Stromal cell of bone marrow (primary cell): ENCODE data around the gene SCD5.

Source experiments
- DNase-seq: peaks from one replicate; pipeline ENCODE4 v3.0.0-alpha.2; 2012; ENCODE audit warnings: low read depth

The SCD5 gene

DNA sequence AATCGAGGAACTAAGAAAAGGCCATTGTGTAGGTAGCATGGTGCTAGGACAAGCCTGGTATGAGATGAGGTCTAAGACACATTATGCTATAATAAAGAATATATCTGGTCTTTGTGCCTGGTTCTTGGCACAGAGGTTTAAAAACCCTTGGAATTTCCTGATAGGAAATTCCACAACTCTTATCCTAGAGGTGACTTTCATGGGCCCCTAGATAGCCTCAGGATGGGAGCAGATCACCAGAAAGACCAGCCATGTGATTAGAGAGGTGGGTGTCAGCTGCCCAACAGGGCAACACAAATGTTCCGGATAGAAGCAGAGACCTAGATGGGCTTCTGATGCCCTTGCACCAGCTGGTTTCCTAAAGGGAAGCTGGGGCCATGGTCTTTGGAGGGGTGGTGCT lies 107.2 kb downstream of the SCD5 start:
- DNase-seq = no peak

- no peak for DNase-seq
Observed at GRCh38 chr4:82688091-82688795, 110.4 kb downstream of the SCD5 start.

GRCh38 chr4:82687531-82687930 lies 111.1 kb downstream of the SCD5 start:
- no peak for DNase-seq

- no peak for DNase-seq
Observed at GRCh38 chr4:82681754-82682153, 116.8 kb downstream of the SCD5 start.

GRCh38 chr4:82680834-82681233 lies 117.8 kb downstream of the SCD5 start:
- no peak for DNase-seq

DNA sequence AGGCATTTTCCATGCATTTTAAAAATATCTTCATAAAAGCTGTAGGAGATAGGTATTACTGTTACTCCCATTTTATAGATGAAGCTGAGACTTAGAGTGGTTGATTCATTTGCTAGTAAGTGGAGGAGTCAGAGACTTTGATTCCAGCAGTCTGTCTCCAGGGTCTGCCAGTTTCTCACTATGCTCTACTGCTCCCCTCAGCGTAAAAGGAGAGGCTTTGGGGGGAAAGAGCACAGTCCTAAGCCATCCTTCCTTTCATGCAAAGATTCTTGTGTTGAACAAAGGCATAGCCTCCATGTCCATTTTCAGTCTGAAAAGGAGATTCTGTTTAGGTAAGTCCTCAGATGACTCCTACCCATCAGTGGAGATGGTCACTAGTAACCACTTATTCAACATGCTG lies 119.1 kb downstream of the SCD5 start:
- no peak for DNase-seq

DNA sequence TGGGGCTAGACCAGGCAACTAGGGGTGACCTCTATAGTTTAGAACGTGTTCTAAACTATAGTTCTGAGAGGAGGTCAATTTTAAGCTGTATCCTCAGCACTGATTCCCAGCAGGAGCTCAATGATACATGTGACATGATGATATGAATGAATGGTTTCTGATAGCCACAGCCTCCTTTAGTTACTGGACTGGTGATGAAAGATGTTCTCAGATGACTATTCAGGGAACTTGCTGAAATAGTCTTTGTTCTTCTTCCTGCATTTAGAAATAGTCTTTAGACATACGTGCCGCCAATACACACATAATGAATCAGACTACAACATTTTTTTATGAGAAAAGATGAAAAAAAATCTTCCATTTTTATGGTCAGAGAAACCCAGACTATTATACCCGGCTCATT lies 120.5 kb downstream of the SCD5 start:
- DNase-seq = no peak

GRCh38 chr4:82677327-82677726 lies 121.3 kb downstream of the SCD5 start:
- no peak for DNase-seq

DNA sequence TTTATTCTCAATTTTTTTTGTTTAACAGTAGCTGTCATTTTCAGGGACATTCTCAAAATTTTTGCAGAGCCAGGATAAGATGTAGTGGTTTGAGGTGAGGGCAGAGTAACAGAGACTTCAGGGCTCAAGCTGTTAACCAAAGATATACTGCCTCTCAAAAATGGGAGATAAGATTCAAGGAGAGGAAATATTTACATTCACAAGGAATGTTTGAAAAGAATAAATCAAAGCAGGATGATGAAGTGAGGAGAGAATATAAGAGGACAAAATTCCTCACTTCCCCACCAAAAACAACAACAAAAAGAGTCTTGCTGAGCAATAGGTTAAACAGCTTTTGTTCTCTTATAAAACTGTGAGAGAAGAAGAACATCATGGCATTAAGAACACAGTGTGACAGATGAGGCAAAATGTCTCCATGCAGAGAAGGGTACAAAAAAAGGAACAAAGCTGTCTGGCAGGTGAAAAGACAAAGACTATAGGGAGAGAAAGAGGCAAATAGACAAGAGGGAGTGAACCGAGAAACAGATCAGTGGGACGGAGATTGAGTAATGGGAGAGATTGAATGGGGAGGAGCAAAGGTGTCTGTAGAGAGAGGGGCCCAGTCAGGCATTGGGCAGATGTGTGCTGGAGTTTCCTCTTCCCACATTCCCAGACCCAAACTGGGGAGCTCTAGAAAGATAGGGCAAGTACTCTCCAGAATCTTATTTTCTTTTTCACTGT lies 130.7 kb downstream of the SCD5 start:
- no peak for DNase-seq

DNA sequence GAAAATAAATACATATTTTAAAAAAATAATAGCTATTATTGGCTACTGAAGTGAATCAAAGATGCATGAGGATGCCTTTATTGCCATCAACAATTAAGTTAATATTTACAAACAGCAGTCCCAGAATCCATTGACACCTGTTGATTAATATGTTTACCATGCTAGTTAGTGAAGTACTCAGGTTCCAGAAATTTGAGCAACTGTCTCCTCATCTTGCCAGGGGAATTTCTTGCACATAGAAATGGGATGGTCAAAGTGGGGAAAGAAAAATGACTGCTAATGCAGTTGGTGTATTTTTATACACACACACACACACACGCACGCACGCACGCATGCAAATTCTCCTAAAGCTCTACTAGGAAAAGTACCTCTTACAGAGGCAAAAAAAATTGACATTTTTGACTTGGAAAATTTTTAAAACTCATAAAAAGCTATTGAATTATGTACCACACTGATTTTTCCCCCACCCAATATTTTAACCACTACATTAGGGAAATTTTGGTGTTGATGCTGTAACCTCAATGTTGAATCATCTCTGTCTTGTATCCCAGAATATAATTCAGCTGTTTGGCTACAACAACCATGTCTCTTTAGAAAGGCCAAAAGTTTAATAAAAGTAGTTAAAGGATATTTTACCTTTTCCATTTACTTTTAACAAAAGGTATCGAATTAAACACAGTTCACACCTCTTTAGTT lies 131.5 kb downstream of the SCD5 start:
- DNase-seq = no peak

DNA sequence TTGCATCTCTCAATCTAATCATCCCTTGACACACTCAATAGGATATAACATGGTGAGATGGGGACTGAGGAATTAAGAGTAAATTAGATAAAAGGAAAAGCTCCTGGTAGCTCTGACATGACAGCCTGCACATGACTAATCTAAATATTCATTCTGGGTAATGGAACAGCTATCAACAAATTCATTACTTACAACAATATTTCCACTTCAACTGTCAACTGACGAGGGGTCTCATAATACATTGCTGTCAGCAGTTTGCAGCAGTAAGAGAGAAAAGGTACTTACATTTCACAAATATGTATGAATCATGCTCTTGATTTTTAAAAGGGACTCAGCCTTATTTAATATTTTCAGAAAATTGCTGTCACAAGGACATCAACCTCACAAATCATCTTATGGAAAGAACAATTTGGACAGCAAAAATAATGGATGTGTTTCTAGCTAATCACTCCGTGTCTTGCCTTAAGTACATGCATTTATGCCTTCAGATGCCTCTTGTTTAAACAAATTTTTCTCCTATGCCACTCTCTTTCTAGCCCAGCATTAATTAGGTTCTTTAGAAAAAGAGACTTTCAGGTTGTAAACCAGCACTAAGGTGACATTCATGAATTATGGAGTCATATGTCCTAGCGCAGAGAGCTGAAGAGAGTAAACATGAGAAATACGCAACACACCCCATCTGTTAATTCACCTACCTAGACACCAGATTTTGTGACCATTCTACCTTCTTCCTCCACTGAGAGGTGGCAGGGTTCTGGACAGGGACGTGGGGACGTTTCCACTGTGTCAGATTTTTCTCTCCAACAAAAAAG lies 137.2 kb downstream of the SCD5 start:
- no peak for DNase-seq

GRCh38 chr4:82652062-82652461 lies 146.5 kb downstream of the SCD5 start:
- DNase-seq = no peak

DNA sequence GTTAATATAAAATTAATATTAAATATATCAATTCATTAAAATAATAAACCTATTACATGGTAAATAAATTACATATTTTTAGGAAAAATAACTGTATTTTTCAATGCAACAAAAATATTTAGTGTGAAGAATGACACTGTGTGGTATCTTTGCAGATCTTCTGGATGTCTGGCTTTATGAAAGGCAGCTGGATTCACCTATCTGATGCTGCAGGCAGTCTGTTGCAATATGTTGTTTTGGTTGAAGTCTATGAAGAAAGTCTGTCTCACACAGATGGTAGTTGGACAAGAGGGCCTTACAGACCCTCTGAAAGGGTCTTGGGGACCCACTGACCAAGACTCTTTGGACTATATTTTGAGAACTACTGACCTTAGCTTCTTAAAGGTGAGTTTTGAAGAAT lies 147.7 kb downstream of the SCD5 start:
- no peak for DNase-seq

DNA sequence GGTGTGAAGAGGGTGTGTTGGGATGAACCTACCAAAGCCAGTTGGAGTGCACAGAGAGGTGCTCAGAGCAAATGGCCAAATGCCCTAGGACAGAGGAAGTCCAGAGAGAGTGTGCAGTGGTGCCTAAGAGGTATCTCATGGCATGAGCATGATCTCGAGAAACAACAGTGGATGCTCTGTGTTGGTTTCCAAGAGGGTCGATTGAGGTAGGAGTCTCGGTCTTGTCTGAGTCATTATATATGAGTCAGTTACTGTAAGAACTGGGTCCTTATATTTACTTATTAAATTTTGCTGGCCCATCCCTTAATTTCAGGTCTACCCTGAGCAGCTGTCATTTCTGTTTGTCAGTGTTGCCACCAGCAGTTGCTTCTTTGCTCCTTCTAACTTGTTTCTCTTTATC lies 150.2 kb downstream of the SCD5 start:
- DNase-seq = no peak

- no peak for DNase-seq
Observed at GRCh38 chr4:82645936-82646565, 152.5 kb downstream of the SCD5 start.

DNA sequence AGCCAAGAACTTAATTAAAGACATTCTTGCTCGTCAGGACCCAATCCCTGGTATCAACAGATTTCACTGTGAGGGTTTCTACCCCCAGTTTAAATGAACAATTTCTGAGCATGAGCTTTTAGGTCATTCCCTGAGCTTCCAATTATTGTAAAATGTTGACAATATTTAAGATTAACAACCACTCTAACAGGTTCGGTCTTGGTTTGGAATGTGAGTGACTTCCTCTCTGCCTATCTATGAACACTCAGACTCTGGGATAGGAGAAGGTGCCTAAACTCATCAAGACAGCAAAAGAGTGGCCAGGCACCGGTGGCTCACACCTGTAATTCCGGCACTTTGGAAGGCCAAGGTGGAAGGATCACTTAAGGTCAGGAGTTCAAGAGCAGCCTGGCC lies 153.9 kb downstream of the SCD5 start:
- DNase-seq = no peak

DNA sequence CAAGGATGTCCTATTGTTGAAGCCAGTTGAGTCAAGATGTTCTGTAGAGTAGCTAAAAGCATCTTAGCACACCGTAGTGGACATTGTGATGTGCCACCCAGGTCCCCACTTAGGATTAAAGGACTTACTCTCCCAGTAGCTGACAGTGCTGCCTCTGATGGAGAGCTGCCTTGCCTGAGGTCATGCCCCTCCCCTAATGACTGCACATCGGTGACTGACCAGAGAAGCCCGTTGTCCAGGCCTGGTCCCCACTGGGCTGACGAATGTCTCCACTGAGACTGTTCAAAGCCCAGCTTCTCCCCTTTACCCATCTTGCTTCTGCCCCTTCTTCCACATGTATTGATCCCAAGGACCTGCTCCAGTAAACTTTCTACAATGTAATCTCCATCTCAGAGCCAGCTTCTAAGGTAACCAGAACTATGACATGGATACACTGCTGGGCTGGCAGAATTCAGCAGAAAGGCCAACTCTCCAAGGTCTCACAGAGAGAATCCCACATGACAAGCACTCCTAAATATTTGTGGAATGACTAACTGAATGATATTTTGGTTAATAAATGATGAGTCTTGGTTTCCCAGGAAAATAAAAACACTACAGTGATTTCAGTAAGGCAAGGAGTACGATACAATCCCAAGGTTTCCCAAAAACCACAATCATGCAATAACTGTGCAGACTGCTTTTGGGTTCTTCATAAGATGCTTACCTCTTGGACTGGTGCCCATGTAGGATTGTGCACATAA lies 154.4 kb downstream of the SCD5 start:
- no peak for DNase-seq

DNA sequence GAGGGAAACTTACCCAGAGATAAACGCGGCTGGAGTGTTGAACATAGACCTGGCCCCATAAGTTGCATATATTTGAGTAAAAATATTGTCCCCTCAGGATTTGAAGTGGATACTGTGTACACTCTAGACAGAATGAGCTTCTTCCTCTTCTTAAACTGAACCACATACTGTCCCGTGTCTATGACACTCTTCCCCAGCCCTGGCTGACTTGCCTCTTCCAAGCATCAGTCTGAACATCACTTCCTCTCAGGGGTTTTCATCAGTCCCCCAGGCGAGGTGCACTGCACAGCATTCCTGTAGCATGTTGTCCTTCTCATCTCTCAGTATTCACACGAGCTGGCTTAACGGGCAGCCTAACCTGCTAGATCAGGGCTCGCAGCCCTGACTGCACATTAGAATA lies 156.3 kb downstream of the SCD5 start:
- no peak for DNase-seq

DNA sequence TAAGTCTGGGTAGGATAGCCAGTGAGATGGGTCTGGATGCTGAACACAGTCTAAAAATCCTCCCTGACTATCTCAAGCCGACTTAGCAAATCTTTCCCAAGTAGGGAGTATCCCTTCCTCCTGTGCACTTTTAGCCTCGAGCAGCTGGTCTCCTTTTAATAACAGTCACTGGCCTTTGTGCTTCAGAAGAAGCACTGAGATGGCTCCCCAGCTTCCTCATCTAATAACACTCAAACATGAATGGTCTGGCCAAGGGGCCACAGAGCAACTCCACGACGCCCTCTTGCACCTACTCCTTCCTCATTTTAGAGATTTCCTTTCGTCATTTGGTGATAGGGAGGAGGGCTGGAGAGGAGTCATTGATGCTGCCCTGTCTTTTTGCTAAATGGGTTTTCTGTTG lies 158.1 kb downstream of the SCD5 start:
- no peak for DNase-seq

- DNase-seq = no peak
Observed at GRCh38 chr4:82639971-82640370, 158.6 kb downstream of the SCD5 start.

DNA sequence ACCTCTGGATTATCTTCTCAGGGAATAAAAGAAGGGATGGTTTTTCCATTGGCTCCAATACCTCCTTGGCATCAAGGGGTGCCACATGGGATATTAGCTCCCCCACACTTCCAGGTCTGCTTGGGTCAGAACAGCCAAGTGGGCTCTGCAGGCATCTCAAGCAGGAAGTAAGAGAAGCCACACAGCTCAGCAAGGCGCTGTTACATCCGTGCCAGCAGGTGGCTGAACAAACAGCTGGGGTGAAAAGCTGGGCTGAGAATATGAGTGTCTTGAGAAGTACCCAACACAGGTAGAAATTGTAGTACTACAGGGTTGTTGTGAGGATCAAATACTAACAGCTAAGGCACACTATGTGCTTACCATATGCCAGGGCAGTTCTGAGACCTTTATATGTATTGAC lies 160.1 kb downstream of the SCD5 start:
- no peak for DNase-seq
